ENCODE measurements around the gene DUSP28. TPM values are rescaled to one million over a fixed set of nuclear protein-coding genes. Genes with fewer than 3 reads are reported as not detected.

Gene DUSP28
- total and polyA plus RNA-seq, 2 of the 8 experiments (the other 6 are each of a cell fraction or from before 2014, with no cell fraction given) = 2.1 to 2.3 TPM

GRCh38 chr2:240593026-240593702, 33.0 kb downstream of the DUSP28 start:
- H2AFZ ChIP-seq (ENCODE audit: low read length) = no peak overlapping the region
- ChIA-PET CTCF (ENCODE audit: partially characterized antibody) (interaction anchor here (0.6 to 3.5 kb wide), 6 partner anchors 8 to 27 kb away, joined by 3 to 17 read pairs (median 4); no protein-coding TSS in a partner anchor), POLR2A (ENCODE audit: partially characterized antibody) (interaction anchor here (2.1 kb wide), 1 partner anchor 8 kb away, joined by 13 read pairs; the partner anchor contains the start of gene CAPN10)
- H4K20me1 ChIP-seq (replicated peaks in 1 of 2; ENCODE audit: control insufficient read depth in 1 of 2, insufficient read depth in 2 of 2, low read length in 2 of 2) = peaks cover 3 to 24% of the 10 kb centered on the region in 2 experiments
- no peak overlapping the region for H3K27ac ChIP-seq (ENCODE audit: low read depth, low read length)
- no peak overlapping the region for H3K23ac ChIP-seq (ENCODE audit: insufficient read length)
- H2AK5ac ChIP-seq (ENCODE audit: low read depth, low read length) = no peak overlapping the region
- H3K18ac ChIP-seq (ENCODE audit: extremely low read depth, low read length) = no peak overlapping the region
- H3K4me1 ChIP-seq (replicated peaks in 1 of 4; ENCODE audit: control insufficient read depth in 3 of 4, insufficient read depth in 4 of 4, low read length in 3 of 4) = no peaks in the 10 kb centered on the region; a peak in 1 of 7 replicates
- peaks cover 13% of the 10 kb centered on the region for H3K79me1 ChIP-seq (ENCODE audit: low read depth, low read length)
- no peak overlapping the region for H2BK15ac ChIP-seq (ENCODE audit: low read length)
- H2BK12ac ChIP-seq (ENCODE audit: low read depth, low read length) = no peak overlapping the region
- no peak for FAIRE-seq
- no peak for TF ChIP-seq TAF1 (IDR thresholded peaks at IDR 0.05; ENCODE audit: low read depth, low read length)
- TF ChIP-seq SIN3A (conservative IDR thresholded peaks at IDR 0.05 in 1 of 2, IDR thresholded peaks at IDR 0.05 in 1 of 2; ENCODE audit: low read depth in 1 of 2, low read length in 2 of 2) = no peak
- no peak for TF ChIP-seq RFX5 (IDR thresholded peaks at IDR 0.05; ENCODE audit: borderline replicate concordance, low read depth, low read length)
- H4K91ac ChIP-seq (replicated peaks; ENCODE audit: insufficient read length, low read length) = no peak overlapping the region
- no peak overlapping the region for H4K8ac ChIP-seq (ENCODE audit: extremely low read depth, insufficient read depth, low read length)
- H3K56ac ChIP-seq (replicated peaks; ENCODE audit: insufficient read length, low read depth, low read length) = no peak overlapping the region
- no peak for DNase-seq (ENCODE audit: low read depth in 1 of 2, low spot score in 2 of 2)
- no peak overlapping the region for H3K9ac ChIP-seq (replicated peaks in 1 of 4; ENCODE audit: extremely low read depth in 1 of 4, low read depth in 3 of 4, low read length in 3 of 4)
- H2BK5ac ChIP-seq (ENCODE audit: low read depth, low read length) = no peak overlapping the region
- no peaks in the 10 kb centered on the region for H3K9me3 ChIP-seq (ENCODE audit: insufficient read depth in 2 of 2, low read depth in 1 of 2, low read length in 1 of 2)
- H3K14ac ChIP-seq (ENCODE audit: insufficient read length) = no peak overlapping the region
- H3K4me2 ChIP-seq (ENCODE audit: insufficient read depth in 1 of 2, low read depth in 2 of 2, low read length in 2 of 2) = no peak overlapping the region
- no peak overlapping the region for H4K5ac ChIP-seq (ENCODE audit: insufficient read length, low read depth, low read length)
- no peak overlapping the region for H3K4ac ChIP-seq (replicated peaks; ENCODE audit: insufficient read length, low read depth, low read length)
- WGBS, 2 experiments (ENCODE audit: extremely low coverage in 1 of 2, insufficient coverage in 1 of 2, insufficient read length in 1 of 2, insufficient replicate concordance in 2 of 2, low coverage in 1 of 2, low lambda C conversion rate in 2 of 2, missing lambda C conversion rate in 1 of 2) = 92% methylated on average over 18 of the region's 20 CpGs; no CpG with 5 or more reads in 1 of the 2 experiments
- H3K23me2 ChIP-seq (ENCODE audit: low read depth, low read length) = no peaks in the 10 kb centered on the region
- H3K36me3 ChIP-seq (ENCODE audit: control insufficient read depth in 2 of 4, insufficient read depth in 4 of 4, low read length in 3 of 4) = peaks cover 0 to 13% (median 11%) of the 10 kb centered on the region in 4 experiments; a peak in 5 of 8 replicates
- no peaks in the 10 kb centered on the region for H3K27me3 ChIP-seq (replicated peaks in 1 of 4; ENCODE audit: control insufficient read depth in 3 of 4, extremely low read depth in 1 of 4, insufficient read depth in 3 of 4, low read length in 3 of 4)
- H2BK20ac ChIP-seq (ENCODE audit: low read length) = no peak overlapping the region
- peaks cover 0 to 19% of the 10 kb centered on the region in 2 experiments; a peak in 2 of 4 replicates for H3K79me2 ChIP-seq (ENCODE audit: control insufficient read depth in 1 of 2, insufficient read depth in 2 of 2, low read length in 2 of 2)
- no peak overlapping the region for H3K4me3 ChIP-seq (ENCODE audit: extremely low read depth in 1 of 4, insufficient read depth in 2 of 4, low read depth in 3 of 4, low read length in 4 of 4)
- no peak overlapping the region for H2BK120ac ChIP-seq (replicated peaks; ENCODE audit: low read depth, low read length)

All from H1 (cell line).